NCI-H1436 treated with DMSO at 0.1 percent for 48 hours (cell line): ENCODE data around the gene ROBO2.

Experiments used
- DNase-seq: peaks from one replicate; lab custom pipeline; 2025; lab: John Stamatoyannopoulos, UW

Gene ROBO2

DNA sequence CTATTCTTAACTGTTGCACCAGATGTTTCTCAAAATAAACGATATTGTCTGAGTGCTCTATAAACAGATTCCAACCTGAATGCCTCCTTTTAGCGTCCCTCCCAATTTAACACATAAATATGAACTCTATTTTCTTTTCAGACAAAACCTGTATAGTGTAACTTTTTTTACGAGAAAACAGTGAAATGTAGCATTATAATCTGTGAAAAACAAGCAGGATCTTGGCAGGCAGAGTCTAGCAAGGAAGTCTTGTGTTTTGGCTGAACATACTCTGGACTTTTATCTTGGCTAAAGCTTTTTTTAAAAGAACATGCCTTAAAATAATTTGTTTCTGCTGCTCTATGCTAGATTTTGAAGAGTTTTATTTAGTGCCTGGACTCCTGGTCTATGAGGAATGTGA lies 150.5 kb downstream of the ROBO2 start:
- no peak for DNase-seq

DNA sequence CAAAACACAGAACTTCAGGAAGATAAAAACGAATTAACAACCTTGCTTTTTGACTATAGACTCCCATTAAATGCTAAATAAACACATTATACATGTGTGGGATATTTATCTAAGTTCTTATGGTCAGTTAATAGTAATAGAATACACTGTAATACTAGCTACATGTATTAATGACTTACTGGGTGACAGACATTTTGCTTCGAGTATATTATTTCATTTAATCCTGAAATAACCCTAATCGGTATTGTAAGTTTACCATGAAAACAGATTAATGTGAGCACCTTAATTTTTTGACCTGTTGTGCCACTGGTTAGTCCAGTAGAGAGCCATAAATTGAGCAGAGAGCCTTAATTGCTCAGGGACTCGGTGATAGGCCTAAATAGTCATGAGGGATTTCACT lies 151.1 kb downstream of the ROBO2 start:
- no peak for DNase-seq

DNA sequence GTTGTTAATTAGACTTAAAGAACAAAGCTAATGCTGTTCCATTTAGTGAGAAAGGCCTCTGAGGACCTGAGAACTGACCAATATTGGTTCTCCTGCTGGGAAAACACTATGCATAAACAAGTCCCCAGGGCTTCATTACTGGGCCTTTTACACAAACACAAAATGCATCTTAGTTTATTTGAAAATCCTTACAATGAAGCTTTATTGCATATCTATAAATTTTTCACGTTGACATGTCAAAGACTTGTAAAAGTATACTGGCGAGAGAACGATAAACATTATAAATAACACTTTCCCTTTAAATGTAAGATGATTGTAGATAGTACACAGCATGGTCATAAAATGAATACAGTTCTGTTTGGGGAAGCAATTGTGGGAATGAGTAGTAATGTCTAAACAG lies 151.7 kb downstream of the ROBO2 start:
- DNase-seq, result no peak

DNA sequence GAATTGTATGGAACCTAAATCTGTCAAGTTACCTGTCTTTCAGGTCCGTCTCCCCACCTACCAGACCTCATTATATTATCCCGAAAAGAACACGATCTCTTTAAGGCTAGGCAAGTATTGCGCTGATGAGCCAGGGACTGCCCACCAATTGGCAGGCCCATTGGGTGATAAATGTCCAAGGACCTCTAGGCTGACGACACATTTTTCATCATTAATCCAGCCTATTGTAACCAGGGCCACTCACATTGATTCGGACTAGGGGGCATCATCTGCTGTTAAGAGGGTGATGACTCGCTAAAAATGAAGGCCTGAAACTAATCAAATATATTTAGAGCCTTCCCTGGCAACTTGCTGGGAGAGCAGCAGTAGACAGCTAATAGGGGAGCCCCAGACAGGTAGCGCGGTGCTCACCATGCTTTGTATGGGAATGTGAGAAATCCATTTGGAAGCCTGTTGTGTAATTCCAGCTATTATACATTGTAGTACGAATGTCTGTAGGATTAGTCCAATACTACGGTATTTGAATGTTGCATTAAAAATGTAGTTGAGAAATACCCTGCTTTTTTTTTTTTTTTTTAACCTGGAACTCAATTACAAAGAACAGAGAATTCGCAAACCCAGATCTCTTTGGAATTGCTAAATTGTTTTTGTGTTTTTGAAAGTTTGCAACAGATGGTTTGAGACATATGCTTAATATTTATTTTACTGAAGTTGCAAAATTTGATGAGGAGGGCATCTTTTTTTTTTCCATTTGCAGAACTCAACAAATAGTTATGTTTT lies 156.1 kb downstream of the ROBO2 start:
- DNase-seq, result no peak

DNA sequence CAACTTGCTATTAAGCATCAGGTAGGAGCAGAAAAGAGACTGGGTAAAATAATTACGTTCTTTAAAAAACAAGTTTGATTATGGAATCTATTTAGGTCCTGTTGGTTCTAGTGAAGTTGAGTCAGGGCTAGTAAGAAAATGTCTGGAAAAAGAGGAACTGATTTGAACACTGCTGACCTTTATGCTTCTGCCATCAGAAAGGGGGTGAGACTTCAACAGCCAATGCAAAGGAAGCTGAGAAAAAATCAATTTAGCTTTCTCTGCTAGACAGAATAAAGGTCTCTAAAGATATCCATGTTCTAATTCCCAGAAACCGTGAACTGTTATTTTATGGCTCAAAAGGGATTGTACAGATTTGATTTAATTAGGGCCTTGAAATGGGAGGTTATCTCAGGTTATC lies 157.5 kb downstream of the ROBO2 start:
- no peak for DNase-seq

DNA sequence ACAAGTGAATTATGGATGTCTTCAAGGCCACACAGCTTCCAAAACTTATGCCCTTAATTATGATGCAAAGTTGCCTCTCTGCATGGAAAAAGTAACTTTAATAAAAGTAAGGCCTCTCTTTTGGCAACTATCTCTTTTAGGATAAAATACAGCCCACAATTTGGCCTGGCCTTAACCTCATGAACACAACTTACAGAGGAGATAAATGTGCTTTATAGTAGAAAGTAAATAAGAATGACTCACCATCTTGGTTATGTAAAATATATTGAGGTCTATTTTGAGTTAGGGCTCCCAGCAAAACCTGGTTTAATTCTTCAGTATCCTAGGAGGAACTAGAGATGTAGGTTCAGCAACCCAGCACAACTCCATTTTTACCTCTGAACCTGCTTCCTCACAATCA lies 164.0 kb downstream of the ROBO2 start:
- no peak for DNase-seq

DNA sequence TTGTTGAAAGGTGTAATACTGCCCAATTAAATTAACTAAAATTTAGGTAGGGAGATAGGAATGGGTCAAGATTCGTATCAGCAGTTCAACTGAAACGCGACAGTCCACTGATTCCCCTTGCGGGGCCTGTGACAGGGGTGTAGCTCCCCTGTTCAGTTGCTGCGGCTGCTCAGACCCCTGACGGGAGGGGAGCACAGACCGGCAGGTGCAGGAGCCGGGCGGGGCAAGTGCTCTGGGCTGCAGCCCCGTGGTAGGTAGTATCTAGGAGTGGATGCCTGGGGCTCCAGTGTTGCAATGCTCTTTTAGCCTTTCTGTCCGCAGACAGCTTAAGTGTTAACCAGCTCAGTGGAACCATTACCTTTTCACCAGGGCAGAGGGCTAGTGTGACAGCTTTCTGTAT lies 164.9 kb downstream of the ROBO2 start:
- no peak for DNase-seq

DNA sequence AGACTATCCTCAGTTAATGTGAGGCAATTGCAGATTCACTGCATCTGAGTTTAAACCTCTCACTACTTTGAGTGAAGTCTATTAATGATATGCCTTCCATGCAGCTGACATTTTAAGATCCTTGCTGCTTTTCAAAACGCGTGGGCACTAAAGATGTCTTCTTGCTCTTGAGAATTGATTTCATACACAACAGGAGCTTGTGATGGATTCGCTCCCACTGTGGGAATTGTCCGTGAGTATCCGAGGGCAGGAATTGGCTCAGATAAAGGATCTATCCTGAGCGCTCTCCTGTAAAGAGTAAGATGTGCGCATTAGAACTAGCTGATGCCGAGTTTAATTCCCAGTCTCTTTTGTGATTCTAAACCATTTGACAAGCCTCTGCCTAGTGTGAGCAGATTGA lies 167.9 kb downstream of the ROBO2 start:
- no peak for DNase-seq

DNA sequence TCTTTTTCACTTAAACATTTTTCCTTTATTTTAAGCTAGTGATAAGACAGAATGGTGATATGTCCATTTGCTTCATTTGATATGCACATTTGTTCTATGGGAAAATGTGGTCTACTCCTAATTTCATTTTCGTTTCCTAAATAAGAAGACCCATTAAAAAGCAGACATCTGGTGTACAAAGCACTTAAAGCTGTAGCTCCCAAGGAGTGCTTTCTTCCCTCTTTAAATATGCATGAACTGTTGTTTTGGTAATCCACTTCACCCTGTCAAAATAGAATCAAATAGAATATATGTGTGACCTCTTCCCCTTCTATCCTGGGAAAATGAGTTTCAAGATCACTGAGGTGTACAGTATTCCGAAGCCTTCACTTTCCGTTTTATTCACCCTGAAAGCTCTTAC lies 182.8 kb downstream of the ROBO2 start:
- DNase-seq, result no peak

DNA sequence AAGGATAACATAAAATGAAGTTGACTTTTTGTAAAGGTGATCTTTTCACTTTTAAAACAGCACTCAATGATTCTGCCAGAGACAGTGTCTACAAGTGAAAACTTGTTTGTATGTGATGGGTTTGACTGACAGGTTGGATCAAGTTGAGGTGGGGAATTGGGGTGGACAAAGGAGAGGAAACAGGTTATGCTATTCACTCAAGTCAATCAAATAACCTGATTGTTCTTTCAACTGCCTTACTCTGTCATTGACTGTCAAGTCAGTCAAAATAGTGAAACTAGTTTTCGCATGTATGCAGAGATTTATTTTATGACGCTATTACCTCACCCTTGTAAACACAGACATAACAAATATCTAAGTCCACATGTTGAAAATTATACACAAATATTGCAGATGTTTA lies 187.7 kb downstream of the ROBO2 start:
- DNase-seq, result no peak

DNA sequence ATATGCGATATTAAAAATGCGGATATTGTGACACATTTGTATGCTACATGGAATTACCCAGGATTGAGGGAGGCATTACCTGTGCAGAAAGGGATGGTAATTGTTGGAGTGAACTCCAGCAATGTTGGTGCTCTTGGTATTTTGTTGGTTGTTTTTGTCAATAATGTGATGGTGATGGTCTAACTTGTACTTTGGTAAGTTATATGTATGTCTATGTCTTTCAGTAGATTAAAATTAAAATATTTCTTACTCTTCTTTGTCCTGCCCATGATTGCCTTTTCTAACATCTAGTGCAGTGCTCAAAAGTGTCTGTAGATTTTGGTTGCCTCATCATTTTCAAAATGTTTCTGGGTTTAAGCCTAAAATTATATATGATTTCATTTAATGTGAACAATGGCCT lies 192.7 kb downstream of the ROBO2 start:
- no peak for DNase-seq

DNA sequence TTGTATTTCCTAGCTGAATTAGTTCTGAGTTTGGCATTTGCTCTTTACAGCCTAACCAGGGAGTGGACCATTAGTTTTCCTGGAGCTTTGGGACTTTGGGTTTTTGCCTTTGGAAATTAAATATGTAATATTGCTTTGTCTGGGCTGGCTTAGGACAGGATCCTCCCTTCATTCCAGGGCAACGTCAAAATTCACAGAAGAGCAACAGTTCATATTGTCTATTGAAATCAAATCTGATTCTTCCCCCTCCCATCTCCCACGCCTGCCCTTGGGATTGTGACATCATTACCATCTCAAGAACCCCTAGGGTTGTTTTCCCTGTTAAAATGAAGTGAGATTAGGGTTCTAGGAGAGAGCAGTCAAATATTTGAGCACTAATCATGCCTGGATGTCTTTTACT lies 194.1 kb downstream of the ROBO2 start:
- DNase-seq, result no peak

DNA sequence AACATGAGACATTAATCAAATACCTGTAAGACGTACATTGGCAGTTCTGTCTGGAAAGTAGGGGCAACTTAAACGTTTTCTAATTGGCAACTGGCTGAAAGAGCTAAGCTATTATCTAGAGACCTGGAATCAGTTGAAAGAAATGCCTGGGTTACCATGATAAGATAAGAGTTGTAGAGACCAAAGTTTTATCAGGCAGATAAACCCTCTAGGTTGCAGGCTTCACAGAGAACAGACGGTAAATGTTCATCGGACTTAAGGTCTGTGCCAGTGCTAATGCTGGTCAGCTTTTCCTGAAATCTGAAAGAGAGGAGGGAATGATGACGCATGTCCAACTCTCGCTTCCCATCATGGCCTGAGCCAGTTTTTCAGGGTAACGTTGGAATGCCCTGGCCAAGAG lies 196.2 kb downstream of the ROBO2 start:
- no peak for DNase-seq

DNA sequence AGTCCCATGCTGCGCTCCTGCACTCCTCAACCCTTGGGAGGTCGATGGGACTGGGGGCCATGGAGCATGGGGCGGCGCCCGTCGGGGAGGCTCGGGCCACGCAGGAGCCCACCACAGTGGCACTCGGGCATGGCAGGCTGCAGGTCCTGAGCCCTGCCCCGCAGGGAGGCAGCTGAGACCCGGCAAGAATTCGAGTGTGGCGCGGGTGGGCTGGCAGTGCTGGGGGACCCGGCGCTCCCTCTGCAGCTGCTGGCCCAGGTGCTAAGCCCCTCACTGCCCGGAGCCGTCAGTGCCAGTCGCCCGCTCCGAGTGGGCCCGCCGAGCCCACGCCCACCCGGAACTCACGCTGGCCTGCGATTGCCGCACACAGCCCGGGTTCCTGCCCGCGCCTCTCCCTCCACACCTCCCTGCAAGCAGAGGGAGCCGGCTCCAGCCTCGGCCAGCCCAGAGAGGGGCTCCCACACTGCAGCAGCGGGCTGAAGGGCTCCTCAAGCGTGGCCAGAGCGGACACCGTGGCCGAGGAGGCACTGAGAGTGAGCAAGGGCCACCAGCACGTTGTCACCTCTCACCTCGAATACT lies 200.3 kb downstream of the ROBO2 start:
- no peak for DNase-seq

DNA sequence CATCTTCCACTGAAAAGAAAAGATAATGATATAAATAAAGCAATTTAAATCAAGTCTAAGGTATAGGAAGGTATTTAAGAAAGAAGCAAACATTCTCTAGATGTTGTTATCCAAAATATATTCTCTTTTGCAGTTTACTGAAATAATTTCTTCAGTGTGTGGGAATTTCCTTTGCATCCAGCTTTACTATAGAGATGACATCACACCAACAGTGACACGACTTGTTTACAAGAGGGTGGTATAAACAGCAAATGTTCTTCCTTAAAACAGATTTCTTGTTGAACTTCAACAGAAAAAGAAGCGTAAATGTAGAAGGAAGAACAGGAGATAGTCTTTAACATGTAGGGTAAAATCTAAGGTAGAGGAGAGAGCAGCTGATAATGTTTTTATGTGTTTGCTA lies 202.5 kb downstream of the ROBO2 start:
- DNase-seq, result no peak

DNA sequence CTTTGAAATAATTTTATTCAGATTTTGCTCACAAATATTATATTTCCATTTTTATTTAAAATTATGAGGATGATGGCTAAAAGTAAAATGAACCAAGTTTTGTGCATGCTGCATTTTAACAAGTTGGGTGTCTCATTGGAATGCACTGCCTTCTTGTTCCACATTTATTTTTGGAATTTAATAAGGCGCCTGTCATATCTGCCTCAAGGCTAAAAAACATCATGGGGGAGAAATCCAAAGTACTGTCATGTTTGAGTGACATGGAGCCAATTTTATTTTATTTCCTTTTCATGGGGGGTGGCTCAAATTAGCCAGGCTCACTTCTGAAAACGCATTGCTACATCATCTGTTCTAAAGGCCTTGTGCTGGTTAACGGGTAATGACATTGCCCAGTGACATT lies 205.1 kb downstream of the ROBO2 start:
- DNase-seq, result no peak

DNA sequence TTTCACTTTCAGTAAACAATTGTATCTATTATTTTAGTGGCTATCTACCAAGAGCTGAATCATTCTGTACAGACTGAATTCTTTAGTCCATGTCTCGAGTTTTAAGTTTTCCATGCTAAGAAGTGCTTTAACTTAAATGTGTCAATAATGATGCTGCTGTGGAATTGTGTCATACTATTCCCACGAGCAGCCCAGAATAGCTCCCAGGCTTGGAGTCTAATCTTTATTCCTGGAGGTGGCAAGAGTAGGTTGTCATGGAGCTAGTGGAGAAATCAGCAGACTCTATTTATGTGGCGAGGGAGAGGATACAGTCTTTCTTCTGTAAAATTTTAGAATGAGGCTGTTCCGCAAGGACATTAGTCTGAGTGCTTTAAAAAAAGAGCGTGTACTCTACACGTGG lies 207.2 kb downstream of the ROBO2 start:
- no peak for DNase-seq

DNA sequence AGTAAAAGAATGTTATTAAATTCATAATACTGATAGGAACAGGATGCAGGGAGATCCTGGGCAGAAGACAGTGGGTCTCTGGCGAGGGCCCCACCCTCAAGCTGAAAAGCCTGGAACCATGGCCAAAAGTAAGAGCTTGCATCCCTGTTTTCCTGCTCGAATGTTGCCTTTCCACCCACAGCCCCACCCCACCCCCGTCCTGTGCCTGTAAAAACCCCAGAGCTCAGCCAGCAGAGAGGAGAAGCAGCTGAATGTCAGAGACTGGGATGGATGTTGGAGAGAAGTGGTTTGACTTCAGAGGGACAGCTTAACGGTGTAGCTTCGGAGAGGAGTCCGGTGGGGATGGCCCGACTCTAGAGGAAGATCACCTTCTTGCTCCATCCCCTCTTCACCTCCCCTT lies 207.9 kb downstream of the ROBO2 start:
- DNase-seq, result no peak

DNA sequence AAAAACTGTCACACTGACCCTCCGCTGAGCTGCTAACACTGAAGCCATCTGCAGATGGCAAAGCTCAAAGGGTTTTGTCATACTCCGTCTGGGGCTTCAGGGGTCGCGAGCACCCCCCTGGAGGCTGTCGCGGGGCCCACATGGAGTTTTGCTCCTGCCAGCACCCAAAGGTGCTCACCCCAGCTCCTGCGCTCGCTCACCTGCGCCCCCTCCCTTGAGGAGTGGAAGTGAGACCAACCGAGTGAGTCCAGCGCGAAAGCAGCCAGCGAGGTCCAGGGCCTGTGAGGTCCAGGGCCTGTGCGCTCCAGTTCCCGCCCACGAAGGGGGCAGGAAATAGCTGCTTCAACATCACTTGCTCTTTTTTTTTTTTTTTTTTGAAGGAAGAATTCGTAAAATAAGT lies 208.5 kb downstream of the ROBO2 start:
- no peak for DNase-seq

DNA sequence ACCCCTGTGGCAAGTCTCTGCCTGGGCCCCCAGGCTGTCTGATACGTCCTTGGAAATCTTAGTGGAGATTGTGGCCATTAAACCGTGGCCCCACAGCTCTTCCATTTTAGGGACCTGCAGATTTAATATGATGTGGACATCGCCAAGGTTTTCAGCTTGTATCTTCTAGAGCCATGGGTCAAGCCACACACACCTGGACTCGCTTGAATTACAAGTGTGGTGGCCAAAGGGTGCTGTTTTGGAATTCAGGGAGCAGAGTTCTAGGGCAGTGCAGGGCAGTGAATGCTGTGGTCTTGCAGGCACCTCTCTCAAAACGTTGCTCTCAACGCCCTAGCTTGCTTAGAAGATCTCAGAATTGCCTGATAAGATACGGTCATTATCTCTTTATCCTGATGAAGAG lies 211.2 kb downstream of the ROBO2 start:
- no peak for DNase-seq

DNA sequence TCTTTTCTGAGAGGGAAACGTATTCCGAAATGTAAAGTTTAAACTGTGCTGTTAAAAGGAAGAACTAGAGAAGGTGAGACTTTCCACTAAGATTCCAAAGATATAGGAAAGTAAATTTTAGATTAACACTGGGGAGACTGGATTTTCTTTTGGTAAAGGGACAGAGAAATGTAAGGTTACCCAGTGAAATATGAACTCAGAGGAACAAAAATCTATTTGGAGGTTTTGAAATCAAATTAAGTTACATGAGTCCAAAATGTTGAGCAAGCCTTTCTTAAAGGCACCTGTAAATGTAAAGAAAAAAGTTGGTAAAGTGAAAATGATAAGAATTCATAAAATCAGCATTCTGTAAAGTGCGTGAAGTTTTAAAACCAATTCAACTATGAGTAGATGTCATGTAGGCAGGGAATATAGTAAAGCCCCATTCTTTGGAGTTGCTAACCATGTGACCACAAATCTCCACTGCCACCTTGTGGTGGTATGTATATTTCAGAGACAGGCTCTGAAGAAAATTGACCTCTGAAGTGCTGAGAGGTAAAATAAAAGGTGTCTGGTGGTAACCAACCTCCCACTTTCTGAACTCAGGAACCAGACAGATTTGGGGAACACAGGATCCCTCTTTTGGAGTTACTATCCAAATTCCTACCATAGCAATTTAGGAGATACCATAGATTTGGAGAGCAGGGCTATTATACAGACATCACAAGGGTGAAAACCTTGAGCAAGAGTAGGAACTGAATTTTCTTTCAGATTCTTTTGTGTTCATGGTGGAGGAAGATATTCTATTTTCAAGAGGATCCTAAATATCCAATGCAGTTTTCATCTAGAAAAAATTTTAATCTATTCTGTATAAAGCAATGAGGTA lies 215.3 kb downstream of the ROBO2 start:
- DNase-seq, result no peak

DNA sequence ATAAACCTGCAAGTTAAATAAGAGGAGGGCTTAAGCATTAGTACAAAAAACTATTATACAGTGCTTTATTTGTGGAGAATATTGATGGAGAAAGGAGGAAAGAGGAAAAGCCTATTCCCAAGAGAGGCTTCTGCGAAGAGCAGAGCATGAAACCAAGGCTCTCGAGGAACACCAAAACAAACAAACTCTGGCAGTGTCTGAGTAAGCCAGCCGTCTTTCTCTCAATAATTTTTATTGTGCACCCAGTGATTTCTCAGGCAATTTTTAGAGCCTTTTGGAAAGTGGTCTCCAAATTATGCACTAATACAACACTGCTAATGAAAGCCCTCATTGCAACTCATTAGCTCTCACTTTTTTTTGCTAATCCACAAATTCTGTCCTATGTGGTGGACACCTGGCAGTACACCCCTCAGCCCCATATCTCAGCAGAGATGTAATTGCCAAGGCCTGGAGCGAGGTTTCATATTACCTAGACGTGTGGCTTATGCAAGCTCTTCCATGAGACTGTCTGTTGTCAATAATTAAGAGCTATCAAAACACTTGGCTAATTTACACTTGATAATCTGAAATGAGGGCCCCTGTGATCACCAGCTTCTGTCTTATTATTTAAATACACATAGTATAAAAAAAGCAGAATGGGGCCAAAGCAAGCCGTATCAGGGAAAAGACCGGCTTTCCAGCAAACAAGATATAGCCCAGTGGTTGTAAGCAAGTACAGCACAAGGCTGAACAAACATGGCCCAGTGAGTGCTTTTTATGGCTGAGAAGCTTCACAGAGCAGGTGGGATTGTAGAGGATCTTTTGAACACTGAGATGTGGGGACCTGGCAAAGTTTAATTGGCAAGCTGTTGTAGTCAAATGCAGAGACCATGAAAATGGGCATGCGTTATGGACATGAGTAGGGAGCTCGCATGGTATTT lies 216.9 kb downstream of the ROBO2 start:
- peak; percentile 62 for DNase-seq
